Measurements from ENCODE around the gene OR2K2.
"Not testable (repeated sequence)": the region's sequence is repeated elsewhere in the genome, so short reads cannot be mapped to it uniquely, and the experiment has no call there.

Gene OR2K2

DNA sequence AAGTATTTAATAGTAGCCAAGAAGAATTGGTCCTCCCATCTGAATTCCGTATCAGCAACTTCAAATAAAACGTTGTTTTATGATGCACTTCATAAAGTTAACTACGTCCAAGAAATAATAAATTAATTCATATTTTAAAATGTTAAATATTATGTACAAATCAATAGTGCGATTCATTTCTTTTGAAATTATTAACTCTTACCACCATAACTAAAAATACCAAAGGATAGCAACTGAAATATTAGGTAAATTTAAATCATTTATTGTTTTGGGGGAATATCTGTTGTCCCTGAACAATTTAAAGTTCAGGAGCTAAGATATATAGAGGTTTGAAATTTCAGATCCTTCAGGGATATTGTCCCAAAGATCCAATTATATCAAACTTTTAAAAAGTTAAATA is at the start of gene OR2K2:
OR2K2 (minus strand) TSS at position 101 of the 400 bp plus-strand sequence. CDS start 1,791 bp downstream, outside the sequence.
- in situ Hi-C loops (cut with MboI; ENCODE audit: low sequenced_read_pairs): no loop called here

DNA sequence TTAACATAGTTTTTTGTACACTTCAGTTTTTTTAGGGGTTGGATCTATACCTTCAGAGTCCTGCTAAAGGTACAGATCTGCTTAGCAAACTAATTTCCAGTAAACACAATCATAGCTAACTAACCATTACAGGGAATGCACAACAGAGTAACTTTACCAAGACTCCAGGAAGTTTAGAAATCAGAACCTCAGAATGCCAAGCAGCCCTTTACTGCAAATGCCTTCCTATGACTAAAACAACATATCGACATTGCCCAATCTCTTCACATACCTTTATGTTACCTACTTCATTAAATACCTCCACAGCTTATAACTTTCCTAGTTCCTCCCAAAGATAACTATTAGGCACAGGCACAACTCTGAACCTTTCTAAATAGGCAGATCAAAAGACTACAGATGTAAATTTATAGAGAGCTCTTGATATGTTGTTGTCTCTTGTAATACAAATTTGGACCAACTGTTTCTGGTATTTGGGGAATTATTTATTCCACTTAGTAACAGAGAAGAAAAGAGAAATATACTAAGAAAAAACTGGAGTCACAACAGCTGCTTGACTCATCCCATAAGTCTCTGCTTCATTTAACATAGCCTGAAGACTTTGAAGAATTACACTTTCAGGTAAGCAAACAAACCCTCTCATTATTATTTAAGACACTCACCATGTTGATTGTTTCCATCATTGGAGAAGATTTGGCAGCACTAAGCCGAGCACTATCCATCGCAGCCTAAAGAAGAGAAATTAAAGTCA is 46.0 kb upstream of the OR2K2 start:
- in situ Hi-C loops (cut with MboI; ENCODE audit: low sequenced_read_pairs): no loop called here

DNA sequence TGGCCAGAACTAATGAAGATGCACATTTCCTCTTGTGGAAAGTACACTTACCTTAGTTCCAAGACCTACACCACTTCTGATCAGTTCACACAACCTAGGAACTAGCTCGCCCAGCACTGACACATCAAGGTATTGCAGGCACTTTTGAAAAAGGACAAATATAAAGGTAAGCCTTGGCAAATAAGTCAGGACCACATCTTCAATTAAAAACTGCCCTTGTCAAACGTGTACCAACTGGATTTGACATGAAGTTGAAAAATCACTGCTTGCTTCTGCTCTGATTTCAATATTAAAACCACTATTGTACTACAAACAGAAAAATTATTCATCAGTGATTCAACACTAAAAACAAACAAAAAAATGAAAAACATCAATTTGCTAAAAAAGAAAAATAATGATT is 45.0 kb upstream of the OR2K2 start:
- in situ Hi-C loops (cut with MboI; ENCODE audit: low sequenced_read_pairs): no loop called here

- in situ Hi-C loops (cut with MboI; ENCODE audit: low sequenced_read_pairs): no loop called here
Observed at GRCh38 chr9:111372297-111372696, 42.3 kb upstream of the OR2K2 start.

GRCh38 chr9:111366978-111367377 is 37.0 kb upstream of the OR2K2 start:
- in situ Hi-C loops (cut with MboI; ENCODE audit: low sequenced_read_pairs): no loop called here

GRCh38 chr9:111362526-111362925 is 32.5 kb upstream of the OR2K2 start:
- in situ Hi-C loops (cut with MboI; ENCODE audit: low sequenced_read_pairs): no loop called here

GRCh38 chr9:111360881-111361280 is 30.9 kb upstream of the OR2K2 start:
- in situ Hi-C loops (cut with MboI; ENCODE audit: low sequenced_read_pairs): no loop called here

- in situ Hi-C loops (cut with MboI; ENCODE audit: low sequenced_read_pairs): no loop called here
Observed at GRCh38 chr9:111356481-111357244, 26.6 kb upstream of the OR2K2 start.

GRCh38 chr9:111352545-111352944 is 22.5 kb upstream of the OR2K2 start:
- in situ Hi-C loops (cut with MboI; ENCODE audit: low sequenced_read_pairs): no loop called here

DNA sequence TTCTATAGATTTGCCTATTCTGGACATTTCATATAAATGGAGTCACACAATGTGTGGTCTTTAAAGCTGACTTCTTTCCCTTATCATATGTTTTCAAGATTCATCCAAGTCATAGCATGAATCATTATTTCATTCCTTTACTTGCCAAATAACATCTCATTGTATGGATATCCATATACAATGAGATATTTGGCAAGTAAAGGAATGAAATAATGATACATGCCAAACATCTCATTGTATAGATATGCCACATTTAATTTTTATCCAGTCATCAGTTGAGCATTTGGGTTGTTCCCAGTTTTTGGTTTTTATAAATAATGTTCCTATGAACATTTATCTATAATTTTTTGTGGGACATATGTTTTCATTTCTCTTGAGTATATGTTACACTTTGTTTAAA is 20.5 kb upstream of the OR2K2 start:
- in situ Hi-C loops (cut with MboI; ENCODE audit: low sequenced_read_pairs): no loop called here

DNA sequence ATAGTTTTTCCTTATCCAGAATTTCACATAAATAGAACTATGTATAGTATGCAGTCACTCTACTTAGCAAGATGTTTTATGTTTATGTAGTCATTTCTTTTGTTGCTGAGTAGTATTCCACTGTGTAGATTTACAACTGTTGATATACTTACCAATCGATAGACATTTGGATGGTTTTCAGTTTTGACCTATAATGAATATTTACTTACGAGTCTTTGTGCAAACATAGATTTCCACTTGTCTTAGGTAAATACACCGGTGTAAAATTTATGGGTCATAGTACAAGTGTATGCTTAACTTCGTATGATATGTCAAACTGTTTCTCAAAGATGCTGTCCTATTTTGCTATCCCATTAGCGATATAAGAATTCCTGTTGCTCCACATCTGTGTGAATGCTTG is 19.7 kb upstream of the OR2K2 start:
- in situ Hi-C loops (cut with MboI; ENCODE audit: low sequenced_read_pairs): no loop called here

DNA sequence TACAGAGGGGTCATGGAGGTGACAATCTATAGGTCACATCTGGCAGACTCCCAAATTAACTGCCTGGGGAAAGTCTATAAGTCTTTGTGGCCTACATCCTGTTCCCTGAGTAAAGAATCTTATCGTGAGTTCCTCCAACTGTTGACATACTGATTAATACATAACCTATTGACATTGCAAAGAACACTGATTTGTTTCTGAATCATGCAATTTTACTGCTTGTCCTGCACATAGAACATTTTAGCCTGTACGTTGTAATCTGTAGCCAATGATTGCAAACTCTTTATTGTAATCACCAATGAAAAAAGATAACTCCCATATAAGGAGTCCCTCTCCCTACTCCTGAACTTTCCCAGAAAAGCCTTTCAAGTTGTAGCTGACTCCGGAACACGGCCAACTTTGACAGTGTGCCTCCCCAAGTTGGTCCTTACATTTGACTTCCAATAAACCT is 18.8 kb upstream of the OR2K2 start:
- in situ Hi-C loops (cut with MboI; ENCODE audit: low sequenced_read_pairs): no loop called here

DNA sequence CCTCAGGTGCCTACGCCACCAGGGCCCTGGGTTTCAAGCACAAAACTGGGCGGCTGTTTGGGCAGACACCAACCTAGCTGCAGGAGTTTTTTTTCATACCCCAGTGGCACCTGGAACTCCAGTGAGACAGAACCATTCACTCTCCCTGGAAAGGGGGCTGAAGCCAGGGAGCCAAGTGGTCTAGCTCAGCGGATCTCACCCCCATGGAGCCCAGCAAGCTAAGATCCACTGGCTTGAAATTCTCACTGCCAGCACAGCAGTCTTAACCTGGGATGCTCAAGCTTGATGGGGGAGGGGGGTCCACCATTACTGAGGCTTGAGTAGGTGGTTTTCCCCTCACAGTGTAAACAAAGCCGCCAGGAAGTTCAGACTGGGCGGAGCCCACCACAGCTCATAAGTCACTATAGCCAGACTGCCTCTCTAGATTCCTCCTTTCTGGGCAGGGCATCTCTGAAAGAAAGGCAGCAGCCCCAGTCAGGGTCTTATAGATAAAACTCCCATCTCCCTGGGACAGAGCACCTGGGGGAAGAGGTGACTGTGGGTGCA is 4.4 kb upstream of the OR2K2 start:
- in situ Hi-C loops (cut with MboI; ENCODE audit: low sequenced_read_pairs): not testable (repeated sequence)

- in situ Hi-C loops (cut with MboI; ENCODE audit: low sequenced_read_pairs): no loop called here
Observed at GRCh38 chr9:111320631-111321030, 9.4 kb downstream of the OR2K2 start.

- in situ Hi-C loops (cut with MboI; ENCODE audit: low sequenced_read_pairs): no loop called here
Observed at GRCh38 chr9:111316796-111317195, 13.2 kb downstream of the OR2K2 start.

DNA sequence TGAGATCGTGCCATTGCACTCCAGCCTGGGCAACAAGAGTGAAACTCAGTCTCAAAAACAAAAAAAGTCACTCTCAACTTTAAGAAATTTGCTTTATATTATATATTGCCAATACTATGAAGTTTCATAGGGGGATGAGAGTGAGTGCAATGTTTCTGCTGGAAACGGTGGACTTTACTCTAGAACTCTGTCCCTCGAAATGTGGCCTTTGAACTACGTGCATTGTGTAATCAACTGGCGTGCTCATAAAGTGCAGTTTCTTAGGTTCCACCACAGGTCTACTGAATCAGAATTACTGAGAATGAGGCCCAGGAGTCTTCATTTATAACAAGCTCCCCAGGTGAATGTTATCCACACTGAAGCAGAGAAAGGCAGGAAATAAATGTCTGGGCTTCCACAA is 24.1 kb downstream of the OR2K2 start:
- in situ Hi-C loops (cut with MboI; ENCODE audit: low sequenced_read_pairs): no loop called here

GRCh38 chr9:111304000-111304399 is 26.0 kb downstream of the OR2K2 start:
- in situ Hi-C loops (cut with MboI; ENCODE audit: low sequenced_read_pairs): not testable (repeated sequence)

GRCh38 chr9:111301195-111301594 is 28.8 kb downstream of the OR2K2 start:
- in situ Hi-C loops (cut with MboI; ENCODE audit: low sequenced_read_pairs): no loop called here

DNA sequence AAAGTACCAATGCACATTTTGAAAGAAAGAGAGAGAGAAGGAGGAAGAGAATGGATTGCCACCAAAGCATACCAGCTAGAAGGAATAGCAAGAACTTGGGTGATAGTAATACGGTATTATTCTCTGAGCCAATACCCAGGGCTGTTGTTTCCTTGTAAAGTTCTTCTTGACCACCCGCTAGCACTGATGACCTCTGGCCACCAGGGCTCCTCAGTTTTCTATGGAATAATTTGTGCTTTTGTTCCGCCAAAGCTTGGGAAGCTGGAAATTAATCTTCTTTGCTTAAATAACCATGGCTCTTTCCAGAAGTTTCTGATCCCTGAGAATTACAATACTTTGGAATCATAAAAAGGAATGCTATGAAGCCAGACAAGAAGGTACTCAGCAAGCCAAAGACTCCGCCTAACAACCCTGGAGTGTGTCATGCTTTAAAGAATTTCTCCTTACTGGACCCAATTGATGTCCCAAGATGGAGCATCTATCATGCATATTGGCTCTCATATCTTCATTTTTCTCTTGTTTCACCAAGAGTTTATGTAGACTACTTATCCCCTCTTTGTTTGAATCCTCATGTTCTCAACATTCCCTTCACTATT is 29.8 kb downstream of the OR2K2 start:
- in situ Hi-C loops (cut with MboI; ENCODE audit: low sequenced_read_pairs): no loop called here

DNA sequence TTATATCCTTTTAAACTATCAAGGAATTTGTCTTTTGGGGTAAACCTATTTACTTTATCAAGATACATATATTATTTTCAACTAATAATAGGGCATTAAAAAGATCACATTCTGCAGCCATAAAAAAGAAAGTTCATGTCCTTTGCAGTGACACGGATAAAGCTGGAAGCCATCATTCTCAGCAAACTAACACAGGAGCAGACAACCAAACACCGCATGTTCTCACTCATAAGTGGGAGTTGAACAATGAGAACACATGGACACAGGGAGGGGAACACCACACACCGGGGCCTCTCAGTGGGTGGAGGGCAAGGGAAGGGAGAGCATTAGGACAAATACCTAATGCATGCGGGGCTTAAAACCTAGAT is 30.4 kb downstream of the OR2K2 start:
- in situ Hi-C loops (cut with MboI; ENCODE audit: low sequenced_read_pairs): not testable (repeated sequence)

GRCh38 chr9:111298731-111299598 is 31.1 kb downstream of the OR2K2 start:
- in situ Hi-C loops (cut with MboI; ENCODE audit: low sequenced_read_pairs): no loop called here

Data from hTERT RPE-1 (cell line).